H9 (cell line): ENCODE data around the gene AFAP1L1. TPM values are rescaled to one million over a fixed set of nuclear protein-coding genes. Genes with fewer than 3 reads are reported as not detected.

Experiments
- DNase-seq: peaks from one replicate; pipeline ENCODE4 v3.0.0-alpha.2; 2017
- H2AFZ ChIP-seq: one replicate; pipeline ENCODE4 v1.6.1; 2013; ENCODE audit warnings: mild to moderate bottlenecking, low read length, control low read depth, moderate library complexity
- H2AK5ac ChIP-seq: 2 replicates; pipeline ENCODE4 v1.6.1; 2013; ENCODE audit warnings: low read length, control low read depth, mixed read lengths; ENCODE audit not compliant: insufficient read length
- H2BK120ac ChIP-seq: one replicate; pipeline ENCODE4 v1.6.1; 2013; ENCODE audit warnings: low read depth, mild to moderate bottlenecking, low read length, control low read depth, inconsistent platforms; ENCODE audit not compliant: poor library complexity, severe bottlenecking
- H2BK12ac ChIP-seq: 2 replicates; pipeline ENCODE4 v1.6.1; 2013; ENCODE audit warnings: low read length, control low read depth, mixed read lengths, low read depth; ENCODE audit not compliant: insufficient read length
- H2BK15ac ChIP-seq: 2 replicates; pipeline ENCODE4 v1.6.1; 2013; ENCODE audit warnings: low read depth, low read length, control low read depth
- H2BK20ac ChIP-seq: one replicate; pipeline ENCODE4 v1.6.1; 2013; ENCODE audit warnings: low read depth, mild to moderate bottlenecking, low read length, control low read depth, inconsistent platforms; ENCODE audit not compliant: poor library complexity, severe bottlenecking
- H2BK5ac ChIP-seq: 2 replicates; pipeline ENCODE4 v1.6.1; 2013; ENCODE audit warnings: low read length, control low read depth, mixed read lengths; ENCODE audit not compliant: insufficient read length
- H3K14ac ChIP-seq: 2 replicates; pipeline ENCODE4 v1.6.1; 2013; ENCODE audit warnings: low read length, control low read depth; ENCODE audit not compliant: insufficient read depth
- H3K18ac ChIP-seq: 2 replicates; pipeline ENCODE4 v1.6.1; 2013; ENCODE audit warnings: low read depth, mild to moderate bottlenecking, mixed read lengths, low read length, control low read depth; ENCODE audit not compliant: insufficient read length
- H3K23ac ChIP-seq: 2 replicates; pipeline ENCODE4 v1.6.1; 2013; ENCODE audit warnings: low read length, control low read depth, mixed read lengths, low read depth; ENCODE audit not compliant: insufficient read length
- H3K23me2 ChIP-seq: 2 replicates; pipeline ENCODE4 v1.6.1; 2013; ENCODE audit warnings: low read depth, mild to moderate bottlenecking, mixed read lengths, low read length, control low read depth; ENCODE audit not compliant: insufficient read length, poor library complexity, severe bottlenecking
- H3K27ac ChIP-seq: 2 replicates; pipeline ENCODE4 v1.5.1; 2013; ENCODE audit warnings: low read length, control low read depth, mixed read lengths, low read depth; ENCODE audit not compliant: insufficient read length
- H3K27me3 ChIP-seq: 2 replicates; pipeline ENCODE4 v1.6.1; 2013; ENCODE audit warnings: low read length, control low read depth, inconsistent platforms; ENCODE audit not compliant: insufficient read depth
- H3K4ac ChIP-seq: 2 replicates; pipeline ENCODE4 v1.6.1; 2013; ENCODE audit warnings: low read depth, mild to moderate bottlenecking, control low read depth, inconsistent platforms, low read length, moderate library complexity
- H3K4me1 ChIP-seq: 2 replicates; pipeline ENCODE4 v1.6.1; 2013; ENCODE audit warnings: low read length, control low read depth, inconsistent platforms; ENCODE audit not compliant: insufficient read depth
- H3K4me2 ChIP-seq: 2 replicates; pipeline ENCODE4 v1.6.1; 2013; ENCODE audit warnings: low read length, control low read depth, mixed read lengths; ENCODE audit not compliant: insufficient read length, insufficient read depth
- H3K56ac ChIP-seq: 2 replicates; pipeline ENCODE4 v1.6.1; 2013; ENCODE audit warnings: low read depth, mild to moderate bottlenecking, mixed read lengths, low read length, control low read depth; ENCODE audit not compliant: insufficient read length
- H3K79me1 ChIP-seq: 2 replicates; pipeline ENCODE4 v1.6.1; 2013; ENCODE audit warnings: low read depth, mild to moderate bottlenecking, moderate library complexity, low read length, control low read depth, inconsistent platforms; ENCODE audit not compliant: insufficient read depth, poor library complexity, severe bottlenecking
- H3K79me2 ChIP-seq: 2 replicates; pipeline ENCODE4 v1.6.1; 2013; ENCODE audit warnings: low read length, control low read depth, inconsistent platforms; ENCODE audit not compliant: insufficient read depth
- H3K9ac ChIP-seq: 2 replicates; pipeline ENCODE4 v1.6.1; 2013; ENCODE audit warnings: low read length, control low read depth, mixed read lengths; ENCODE audit not compliant: insufficient read length; ENCODE audit errors: extremely low read depth
- H3K9me3 ChIP-seq: one replicate; pipeline ENCODE4 v1.6.1; 2013; ENCODE audit warnings: low read depth, low read length, inconsistent platforms; ENCODE audit not compliant: control insufficient read depth
- H3T11ph ChIP-seq: one replicate; pipeline ENCODE4 v1.6.1; 2013; ENCODE audit warnings: mild to moderate bottlenecking, low read length, control low read depth, inconsistent platforms
- H4K20me1 ChIP-seq: one replicate; pipeline ENCODE4 v1.6.1; 2013; ENCODE audit not compliant: control insufficient read depth, insufficient read length, insufficient read depth
- H4K5ac ChIP-seq: 2 replicates; pipeline ENCODE4 v1.6.1; 2013; ENCODE audit warnings: low read depth, mild to moderate bottlenecking, mixed read lengths, low read length, control low read depth; ENCODE audit not compliant: insufficient read length
- H4K8ac ChIP-seq: replicated peaks from 2 replicates; pipeline ENCODE4 v1.6.1; 2013; ENCODE audit warnings: low read length, control low read depth, mixed read lengths, low read depth; ENCODE audit not compliant: insufficient read length
- H4K91ac ChIP-seq: 2 replicates; pipeline ENCODE4 v1.6.1; 2013; ENCODE audit warnings: low read depth, mild to moderate bottlenecking, moderate library complexity, mixed read lengths, low read length, control low read depth; ENCODE audit not compliant: insufficient read length
- H3K27ac Mint-ChIP-seq, 3 experiments: 2 replicates in 2 of 3; 3 replicates in 1 of 3; pipeline ENCODE4 v1.8.0; 2020 to 2021; ENCODE audit warnings: mixed read lengths in 3 of 3, mild to moderate bottlenecking in 1 of 3, moderate library complexity in 1 of 3
- H3K27me3 Mint-ChIP-seq: 2 replicates; pipeline ENCODE4 v1.8.0; 2021; ENCODE audit warnings: low read depth, mild to moderate bottlenecking, moderate library complexity, mixed read lengths
- H3K36me3 Mint-ChIP-seq, 3 experiments: 2 replicates in 2 of 3; 3 replicates in 1 of 3; pipeline ENCODE4 v1.8.0; 2020 to 2021; ENCODE audit warnings: low read depth in 3 of 3, mixed read lengths in 3 of 3; ENCODE audit not compliant: insufficient read depth in 1 of 3
- H3K4me1 Mint-ChIP-seq, 2 experiments: 2 replicates each; pipeline ENCODE4 v1.8.0; 2020; ENCODE audit warnings: mixed read lengths in 2 of 2
- H3K4me3 Mint-ChIP-seq, 2 experiments: 2 replicates in 1 of 2; 3 replicates in 1 of 2; pipeline ENCODE4 v1.8.0; 2020 to 2021; ENCODE audit warnings: mild to moderate bottlenecking in 2 of 2, mixed read lengths in 2 of 2, moderate library complexity in 1 of 2
- H3K9me3 Mint-ChIP-seq, 2 experiments: 2 replicates in 1 of 2; 3 replicates in 1 of 2; pipeline ENCODE4 v1.8.0; 2020; ENCODE audit warnings: mild to moderate bottlenecking in 2 of 2, mixed read lengths in 2 of 2, moderate library complexity in 1 of 2
- WGBS: extraction: QIAGEN DNeasy Blood & Tissue Kit; methylation state at CpG from one replicate; pipeline ENCODE4 v1.1.7; 2013; ENCODE audit warnings: missing lambda C conversion rate, low lambda C conversion rate, mixed read lengths; ENCODE audit not compliant: insufficient read length; ENCODE audit errors: extremely low coverage; 5-methylcytosine and 5-hydroxymethylcytosine counted together
- total RNA-seq: library from RNA; stranded (reverse); gene quantifications from 2 replicates; pipeline ENCODE4 v1.2.1, GENCODE V29; 2021
- TF ChIP-seq, protein P1 (sequence below): fragments of 200-600 bp; sonication (generic); conservative IDR thresholded peaks from 3 replicates; pipeline ENCODE4 v1.8.0; 2021; ENCODE audit warnings: antibody characterized with exemption, mild to moderate bottlenecking

Gene AFAP1L1
- total RNA-seq, 1 experiment from 2014 or later, result 1.8 TPM

DNA sequence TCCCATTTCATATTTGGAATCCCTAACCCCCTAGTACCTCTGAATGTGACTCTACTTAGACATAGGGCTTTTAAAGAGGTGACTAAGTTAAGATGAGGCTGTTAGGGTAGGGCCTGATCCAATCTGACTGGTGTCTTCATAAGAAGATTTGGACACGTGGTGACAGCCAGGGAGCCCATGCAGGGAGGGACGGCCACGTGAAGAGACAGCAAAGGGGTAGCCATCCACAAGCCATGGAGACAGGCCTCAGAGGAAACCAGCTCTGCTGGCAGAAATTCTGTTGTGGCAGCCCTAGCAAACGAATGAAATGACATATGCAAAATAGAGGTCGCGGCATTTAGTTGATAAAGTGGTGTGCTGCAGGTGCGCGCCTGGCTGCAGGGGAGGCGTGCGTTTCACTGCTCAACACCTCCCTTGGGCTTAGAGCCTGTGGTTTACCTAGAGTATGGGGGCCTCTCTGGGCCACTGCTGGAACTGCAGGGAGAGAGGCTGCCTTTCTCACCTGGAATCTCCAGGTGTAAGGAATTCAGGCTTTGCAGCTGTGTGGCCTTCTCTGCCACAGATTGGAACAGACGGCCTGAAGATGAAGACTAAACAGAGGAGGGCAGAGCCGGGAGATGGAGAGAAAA lies 7.1 kb upstream of the AFAP1L1 start:
- Histone ChIP-seq H4K91ac (no peak overlapping the region), H4K8ac (no peak overlapping the region), H2BK12ac (no peak overlapping the region), H3K4me2 (peak overlapping the region; percentile 26), H3K9ac (no peak overlapping the region), H3K14ac (no peak overlapping the region), H3K27me3 (no peaks in the 10 kb centered on the region), H2BK120ac (no peak overlapping the region), H2BK15ac (no peak overlapping the region), H2BK5ac (no peak overlapping the region), H3K27ac (no peak overlapping the region), H2BK20ac (no peak overlapping the region), H3K4ac (no peak overlapping the region), H4K20me1 (no peaks in the 10 kb centered on the region), H3K56ac (no peak overlapping the region), H4K5ac (no peak overlapping the region), H2AK5ac (no peak overlapping the region), H3K79me1 (no peaks in the 10 kb centered on the region), H2AFZ (no peak overlapping the region), H3K23me2 (no peaks in the 10 kb centered on the region), H3K4me1 (no peaks in the 10 kb centered on the region), H3K9me3 (no peaks in the 10 kb centered on the region), H3K23ac (no peak overlapping the region), H3K18ac (no peak overlapping the region), H3K79me2 (no peaks in the 10 kb centered on the region), H3T11ph (no peak overlapping the region)
- DNase-seq, result peak; percentile 89
- H3K4me3 Mint-ChIP-seq, result peak overlapping the region in 1 of 2 experiments; percentile 4; a peak in 2 of 5 replicates
- TF ChIP-seq, protein P1, sequence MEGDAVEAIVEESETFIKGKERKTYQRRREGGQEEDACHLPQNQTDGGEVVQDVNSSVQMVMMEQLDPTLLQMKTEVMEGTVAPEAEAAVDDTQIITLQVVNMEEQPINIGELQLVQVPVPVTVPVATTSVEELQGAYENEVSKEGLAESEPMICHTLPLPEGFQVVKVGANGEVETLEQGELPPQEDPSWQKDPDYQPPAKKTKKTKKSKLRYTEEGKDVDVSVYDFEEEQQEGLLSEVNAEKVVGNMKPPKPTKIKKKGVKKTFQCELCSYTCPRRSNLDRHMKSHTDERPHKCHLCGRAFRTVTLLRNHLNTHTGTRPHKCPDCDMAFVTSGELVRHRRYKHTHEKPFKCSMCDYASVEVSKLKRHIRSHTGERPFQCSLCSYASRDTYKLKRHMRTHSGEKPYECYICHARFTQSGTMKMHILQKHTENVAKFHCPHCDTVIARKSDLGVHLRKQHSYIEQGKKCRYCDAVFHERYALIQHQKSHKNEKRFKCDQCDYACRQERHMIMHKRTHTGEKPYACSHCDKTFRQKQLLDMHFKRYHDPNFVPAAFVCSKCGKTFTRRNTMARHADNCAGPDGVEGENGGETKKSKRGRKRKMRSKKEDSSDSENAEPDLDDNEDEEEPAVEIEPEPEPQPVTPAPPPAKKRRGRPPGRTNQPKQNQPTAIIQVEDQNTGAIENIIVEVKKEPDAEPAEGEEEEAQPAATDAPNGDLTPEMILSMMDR, result peak; percentile 94
- H3K36me3 Mint-ChIP-seq, result no peaks in the 10 kb centered on the region
- peaks cover 9 to 10% of the 10 kb centered on the region in 2 experiments for H3K4me1 Mint-ChIP-seq
- peaks cover 47% of the 10 kb centered on the region for H3K27me3 Mint-ChIP-seq
- H3K27ac Mint-ChIP-seq, result no peak overlapping the region
- H3K9me3 Mint-ChIP-seq, result no peaks in the 10 kb centered on the region; a peak in 1 of 5 replicates
- WGBS, result no CpG with 5 or more reads among the region's 12 CpGs
